Stimulated activated CD4-positive, alpha-beta T cell treated with anti-CD3 and anti-CD28 coated beads, Interleukin-2, amount 100 ng/mL, for 24 hours (primary cell): ENCODE data around the gene SPECC1L.

Experiments used
- DNase-seq, 2 donors: peaks; one replicate each; pipeline ENCODE4 v3.0.0-alpha.2; 2020

Gene SPECC1L

GRCh38 chr22:24446260-24446611 lies 175.6 kb downstream of the SPECC1L start:
- no peak for DNase-seq

- no peak for DNase-seq
These were observed 180.0 kb downstream of the SPECC1L start for GRCh38 chr22:24450610-24451009.

GRCh38 chr22:24451162-24451561 lies 180.5 kb downstream of the SPECC1L start:
- DNase-seq, result no peak

GRCh38 chr22:24453853-24454252 lies 183.2 kb downstream of the SPECC1L start:
- no peak for DNase-seq

DNA sequence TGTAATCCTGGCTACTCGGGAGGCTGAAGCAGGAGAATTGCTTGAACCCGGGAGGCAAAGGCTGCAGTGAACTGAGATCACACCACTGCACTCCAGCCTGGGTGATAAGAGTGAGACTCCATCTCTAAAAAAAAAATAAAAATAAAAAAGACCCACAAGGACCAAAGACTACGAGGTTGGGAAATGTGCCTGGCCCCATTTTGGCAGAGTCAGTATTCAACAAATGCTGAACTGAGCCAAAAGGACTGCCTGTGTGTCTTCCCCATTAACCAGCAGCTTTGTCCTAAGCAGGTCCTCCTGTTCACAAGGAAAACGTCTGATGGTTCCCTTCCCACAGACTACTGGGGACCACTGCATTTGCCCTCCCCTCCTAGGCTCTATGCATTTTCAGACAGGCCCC lies 184.4 kb downstream of the SPECC1L start:
- DNase-seq, result no peak

DNA sequence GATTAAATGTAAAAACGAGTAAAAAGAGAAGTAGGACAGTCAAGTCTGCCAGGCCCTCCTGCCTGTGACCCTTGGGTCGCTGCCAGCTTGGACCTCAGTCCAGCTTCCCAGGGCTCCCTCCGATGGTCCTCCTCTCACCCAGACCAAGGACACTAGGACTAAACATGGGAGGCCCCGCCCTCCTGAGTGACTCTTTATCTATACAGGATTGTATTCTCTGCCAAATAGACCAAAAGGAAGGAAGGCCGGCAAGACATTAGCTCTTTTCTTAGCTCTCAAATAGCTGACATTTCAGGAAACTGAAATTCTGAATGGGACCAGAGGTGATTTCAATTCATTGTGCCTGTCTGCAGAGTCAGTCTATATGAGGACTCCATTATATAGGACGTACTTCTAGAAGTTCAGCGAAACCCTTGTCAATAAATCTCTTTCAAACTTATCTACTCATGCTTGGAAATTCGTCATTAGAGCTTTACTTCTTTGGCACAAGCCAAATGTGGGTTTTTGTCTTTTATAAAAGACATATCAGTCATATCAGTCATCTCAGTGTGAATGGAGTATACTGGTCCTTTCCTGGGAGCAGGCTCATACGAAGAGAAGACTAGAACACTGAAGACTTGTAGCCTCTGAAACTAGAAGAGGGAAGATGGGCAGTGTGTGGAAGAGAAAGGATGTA lies 185.3 kb downstream of the SPECC1L start:
- no peak for DNase-seq

DNA sequence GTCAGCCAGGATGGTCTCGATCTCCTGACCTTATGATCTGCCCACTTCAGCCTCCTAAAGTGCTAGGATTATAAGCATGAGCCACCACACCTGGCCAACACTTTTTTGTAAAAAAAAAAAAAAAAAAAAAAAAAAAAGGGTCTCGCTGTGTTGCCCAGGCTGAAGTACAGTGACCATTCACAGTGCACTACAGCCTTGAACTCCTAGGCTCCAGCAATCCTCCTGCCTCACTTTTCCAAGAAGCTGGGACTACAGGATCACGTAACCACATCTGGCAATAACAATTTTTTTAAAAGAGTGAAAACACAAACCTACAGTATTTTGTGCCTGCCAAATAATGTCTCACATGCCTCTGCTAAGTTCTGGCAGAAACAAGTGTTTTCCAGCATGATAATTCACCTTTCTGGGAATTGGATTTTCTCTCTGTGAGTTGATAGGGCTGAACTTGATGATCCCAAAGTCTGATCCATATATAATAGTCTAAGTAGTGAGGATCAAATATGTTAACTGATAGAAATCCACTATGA lies 187.3 kb downstream of the SPECC1L start:
- DNase-seq, result no peak

DNA sequence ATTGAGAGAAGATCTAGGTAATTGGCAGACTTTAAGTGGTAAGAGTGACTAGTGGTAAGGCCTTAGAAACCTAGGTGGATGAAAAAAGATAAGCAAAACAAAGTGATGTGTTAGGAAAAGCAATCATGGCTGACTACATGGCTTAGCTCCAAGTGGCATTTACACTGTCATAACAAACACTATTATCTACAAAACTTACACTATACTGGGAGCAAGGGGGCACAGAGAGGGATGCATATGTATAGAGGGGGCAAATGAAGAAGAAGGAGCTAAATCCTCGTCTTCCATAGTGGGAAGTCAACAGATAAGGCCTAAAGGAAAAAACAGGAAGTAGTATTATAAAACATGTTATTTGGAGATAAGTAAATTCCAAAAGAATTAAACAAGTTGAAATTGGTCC lies 189.3 kb downstream of the SPECC1L start:
- no peak for DNase-seq

DNA sequence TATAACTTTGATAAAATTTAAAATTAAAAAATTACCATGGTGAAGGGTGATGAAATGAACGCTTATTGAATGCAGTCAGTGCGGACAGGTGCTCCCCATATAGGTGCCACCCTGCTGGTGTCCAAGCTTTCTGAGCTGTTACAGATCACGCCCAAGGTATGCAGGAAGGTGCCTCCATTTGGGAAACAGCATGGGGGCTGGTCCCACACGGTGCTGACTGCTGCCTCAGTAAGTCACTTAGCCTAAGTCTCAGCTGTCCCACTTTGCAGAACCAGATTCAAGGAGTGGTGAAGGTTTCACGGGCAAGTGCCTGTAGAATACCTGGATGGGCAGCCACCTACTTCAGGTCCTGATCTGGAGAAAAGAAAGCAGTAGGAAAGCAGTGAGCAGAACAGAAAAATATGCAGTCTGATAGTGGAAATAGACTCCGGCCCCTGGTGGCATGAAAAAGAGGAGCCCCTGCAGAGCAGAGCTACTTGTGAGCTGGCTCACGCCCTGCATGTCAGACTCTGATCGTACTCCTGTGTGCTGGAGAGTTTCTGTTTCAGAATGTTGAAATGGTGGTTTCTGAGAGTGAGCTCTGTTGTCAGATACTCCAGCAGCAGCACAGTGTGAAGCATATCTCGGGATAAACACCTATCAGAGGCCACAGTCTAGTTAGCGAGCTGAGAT lies 189.9 kb downstream of the SPECC1L start:
- no peak for DNase-seq

DNA sequence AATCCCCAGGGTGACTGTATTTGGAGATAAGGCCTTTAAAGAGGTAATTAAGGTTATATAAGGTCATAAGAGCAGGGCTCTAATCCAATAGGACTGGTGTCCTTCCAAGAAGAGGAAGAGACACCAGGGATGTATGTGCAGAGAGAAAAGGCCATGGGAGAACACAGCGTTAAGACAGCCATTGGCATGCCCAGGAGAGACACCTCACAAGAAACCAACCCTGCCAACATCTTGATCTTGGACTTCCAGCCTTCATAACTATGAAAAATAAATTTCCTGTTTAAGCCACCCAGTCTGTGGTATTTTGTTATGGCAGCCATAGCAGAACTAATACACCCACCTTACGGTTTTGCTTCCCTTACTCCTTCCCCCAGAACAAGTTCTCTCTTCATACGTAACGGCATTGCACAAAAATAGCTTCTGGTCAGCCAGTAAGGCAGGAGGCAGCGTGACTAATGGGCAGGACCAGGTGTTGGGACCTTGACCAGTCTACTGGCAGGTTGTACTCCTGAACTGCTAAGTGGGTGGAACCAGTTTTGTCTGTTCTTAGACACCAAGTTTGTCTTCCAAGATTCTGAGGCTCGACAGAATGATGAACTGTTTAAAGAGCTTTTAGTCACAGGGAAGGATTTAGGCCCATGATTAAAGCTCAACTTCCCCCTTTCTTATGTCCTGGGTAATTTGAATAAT lies 192.6 kb downstream of the SPECC1L start:
- no peak for DNase-seq

GRCh38 chr22:24465566-24465965 lies 194.9 kb downstream of the SPECC1L start:
- DNase-seq, result no peak

DNA sequence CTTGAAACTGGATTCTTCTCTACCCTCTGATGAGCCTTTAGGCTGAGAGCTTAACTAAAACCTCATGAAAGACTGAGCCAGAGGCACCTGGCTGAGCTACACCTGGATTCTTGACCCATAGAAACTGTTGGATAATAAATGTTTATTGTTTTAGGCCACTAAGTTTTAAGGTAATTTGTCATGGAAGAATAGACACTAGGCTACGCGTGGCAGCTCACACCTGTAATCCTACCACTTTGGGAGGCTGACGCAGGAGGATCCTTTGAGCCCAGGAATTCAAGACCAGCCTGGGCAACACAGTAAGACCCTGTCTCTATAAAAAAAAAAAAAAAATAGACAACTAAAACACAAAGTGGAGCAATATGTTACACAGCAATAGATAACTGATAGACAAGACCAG lies 195.3 kb downstream of the SPECC1L start:
- no peak for DNase-seq

DNA sequence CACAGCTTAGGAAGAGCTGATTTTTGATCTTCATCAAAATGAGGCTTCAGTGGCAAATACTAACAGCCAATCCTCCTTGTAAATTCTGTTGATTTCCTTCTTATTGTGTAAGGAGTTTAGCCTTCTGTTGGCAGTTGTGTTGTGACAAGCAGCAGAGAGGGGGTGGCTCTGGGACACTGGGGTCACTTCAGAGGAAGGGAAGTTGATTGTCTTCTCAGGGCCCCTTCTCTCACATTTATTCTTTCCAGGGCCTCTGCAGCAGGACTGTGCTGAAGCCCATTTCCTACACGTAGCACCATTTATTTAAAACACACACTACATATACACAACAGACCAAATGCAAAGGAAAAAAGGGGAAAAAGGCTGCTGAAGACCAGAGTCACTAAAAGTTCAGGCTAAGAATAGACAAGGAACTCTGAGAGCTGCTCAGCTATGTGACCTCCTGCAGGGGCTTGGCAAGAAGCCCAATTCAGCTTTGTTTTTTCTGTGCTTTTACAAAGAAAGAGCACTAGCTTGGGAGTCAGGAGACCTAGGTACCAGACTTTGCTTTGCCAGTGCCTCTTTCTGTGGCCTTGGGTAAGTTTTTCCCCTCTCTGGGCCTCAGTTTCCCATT lies 196.2 kb downstream of the SPECC1L start:
- DNase-seq, result no peak

DNA sequence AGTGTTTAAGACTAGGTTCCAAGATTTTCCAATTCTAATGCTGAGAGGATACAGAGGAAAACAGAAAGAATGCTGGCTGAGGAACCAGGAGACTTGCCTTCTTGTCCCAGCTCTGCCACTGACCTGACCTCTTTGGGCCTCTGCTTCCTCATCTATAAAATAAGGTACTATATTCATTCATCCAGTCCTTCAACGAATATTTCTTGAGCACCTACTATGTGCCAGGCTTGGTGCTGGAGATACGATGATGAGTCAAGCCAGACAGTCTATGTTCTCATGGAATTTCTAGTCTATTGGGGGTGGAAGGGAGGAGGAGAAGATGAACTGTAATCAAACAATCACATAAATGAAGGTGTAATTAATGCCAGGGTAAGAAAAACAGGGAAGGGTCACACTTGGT lies 196.7 kb downstream of the SPECC1L start:
- DNase-seq, result no peak
